ENCODE measurements around the gene LRCOL1. TPM values are rescaled to one million over a fixed set of nuclear protein-coding genes. Genes with fewer than 3 reads are reported as not detected.

LRCOL1 gene
- total and polyA plus RNA-seq, 10 of the 15 experiments (the other 5 are each of a cell fraction or from before 2014, with no cell fraction given) = not detected

- H2AFZ ChIP-seq (ENCODE audit: control insufficient read depth, low read depth, low read length) = no peak overlapping the region
- DNase-seq (ENCODE audit: low read depth, low spot score) (no peak), ATAC-seq (no peak), FAIRE-seq (no peak)
- CTCF ChIA-PET = interaction anchor here (1.0 kb wide), 1 partner anchor 8 kb away, joined by 4 read pairs; no protein-coding TSS in a partner anchor
- H3K27ac ChIP-seq (ENCODE audit: control insufficient read depth, insufficient read depth) = no peak overlapping the region
- RAD21 ChIA-PET (ENCODE audit: unreplicated experiment) = no interaction called here
- BruUV-seq (replicated peaks) = no TSS peak
- no peaks in the 10 kb centered on the region for H3K4me1 ChIP-seq (ENCODE audit: control insufficient read depth, insufficient read depth, low read length)
- WGBS (ENCODE audit: insufficient coverage, insufficient replicate concordance, low lambda C conversion rate, missing lambda C conversion rate) = 87% methylated on average over 22 of the region's 25 CpGs
- H3K4me2 ChIP-seq (ENCODE audit: control insufficient read depth, insufficient read depth) = no peak overlapping the region
- in situ Hi-C loops (cut with MboI) = no loop called here
- intact Hi-C loops (cut with micrococcal nuclease; ENCODE audit: unreplicated experiment) = no loop called here
- H3K27me3 ChIP-seq (replicated peaks in 1 of 2; ENCODE audit: control insufficient read depth in 2 of 2, insufficient read depth in 2 of 2, low read length in 1 of 2) = no peaks in the 10 kb centered on the region
- H3K9me3 ChIP-seq (replicated peaks; ENCODE audit: control insufficient read depth, insufficient read depth, low read length) = no peaks in the 10 kb centered on the region; the same call in 2 of the 3 replicates
- H3K36me3 ChIP-seq (ENCODE audit: control insufficient read depth in 2 of 2, insufficient read depth in 2 of 2, low read length in 1 of 2) = peaks cover 0 to 20% of the 10 kb centered on the region in 2 experiments; a peak in 3 of 4 replicates
- SMC1A ChIA-PET (ENCODE audit: uncharacterized antibody, unreplicated experiment) = interaction anchor here (0.6 kb wide), 1 partner anchor 10 kb away, joined by 3 read pairs; no protein-coding TSS in a partner anchor
- H3K4me3 ChIP-seq = no peak overlapping the region
- H3K9ac ChIP-seq (ENCODE audit: control insufficient read depth, insufficient read depth, low read length) = no peak overlapping the region
- H4K20me1 ChIP-seq (ENCODE audit: control insufficient read depth, insufficient read depth) = no peaks in the 10 kb centered on the region
- POLR2A ChIA-PET = no interaction called here
- no peaks in the 10 kb centered on the region for H3K79me2 ChIP-seq (ENCODE audit: control insufficient read depth, insufficient read depth, low read length)
- TF ChIP-seq E2F4 (IDR thresholded peaks at IDR 0.05; ENCODE audit: low read depth, low read length) (no peak), ZBTB4 (CRISPR knock-in tag; IDR thresholded peaks at IDR 0.05) (no peak), IRF4 (IDR thresholded peaks at IDR 0.05; ENCODE audit: low read depth, low read length) (no peak), RBBP5 (conservative IDR thresholded peaks at IDR 0.05) (no peak), RUNX3 (IDR thresholded peaks at IDR 0.05; ENCODE audit: low read length) (no peak), NKRF (conservative IDR thresholded peaks at IDR 0.05) (no peak), RAD21 (IDR thresholded peaks at IDR 0.05; ENCODE audit: insufficient read depth, low read depth, low read length) (no peak), IRF5 (IDR thresholded peaks at IDR 0.05; ENCODE audit: borderline replicate concordance) (no peak), NFIC (IDR thresholded peaks at IDR 0.05; ENCODE audit: low read depth, low read length) (no peak), SMC3 (IDR thresholded peaks at IDR 0.05; ENCODE audit: borderline replicate concordance, low read length) (no peak), HSF1 (IDR thresholded peaks at IDR 0.05; ENCODE audit: low read depth, low read length) (no peak), ETV6 (conservative IDR thresholded peaks at IDR 0.05 in 1 of 2, IDR thresholded peaks at IDR 0.05 in 1 of 2; ENCODE audit: borderline replicate concordance in 1 of 2, low read depth in 1 of 2) (no peak), POLR2A (IDR thresholded peaks at IDR 0.05; ENCODE audit: low read depth, low read length) (no peak; the same call in 1 of the 2 replicates), CBX5 (IDR thresholded peaks at IDR 0.05; ENCODE audit: low read depth) (no peak)
Observed at GRCh38 chr12:132623072-132623869, 12.9 kb upstream of the LRCOL1 start.
